Gastroesophageal sphincter (tissue), 3 donors: ENCODE data around the gene MB21D2.

Source experiments
- CTCF ChIP-seq, 4 experiments: fragments of 200-600 bp in 2 of 4; fragments of 450-650 bp in 2 of 4; sonication (generic) in 1 of 4; IDR thresholded peaks; one replicate each; pipeline ENCODE4 v1.5.1; 2017 to 2019; ENCODE audit warnings: antibody characterized with exemption in 4 of 4, mild to moderate bottlenecking in 2 of 4, moderate library complexity in 2 of 4
- EP300 ChIP-seq: sonication (generic); formaldehyde crosslinking; IDR thresholded peaks from one replicate; pipeline ENCODE4 v1.6.1; 2017; ENCODE audit warnings: antibody characterized with exemption, mild to moderate bottlenecking
- POLR2AphosphoS5 ChIP-seq: sonication (generic); formaldehyde crosslinking; IDR thresholded peaks from one replicate; pipeline ENCODE4 v1.6.1; 2017; ENCODE audit warnings: antibody characterized with exemption

GRCh38 chr3:192916371-192917027 is 1.2 kb downstream of the MB21D2 start:
- TF ChIP-seq EP300 (no peak), CTCF (IDR thresholded peaks at IDR 0.05) (no peak), POLR2AphosphoS5 (no peak)
